Osteoblast (primary cell): ENCODE data around the gene LRCH3. TPM values are rescaled to one million over a fixed set of nuclear protein-coding genes. Genes with fewer than 3 reads are reported as not detected.

Source experiments
- DNase-seq: peaks from one replicate; pipeline ENCODE4 v3.0.0; 2011; ENCODE audit warnings: low spot score, mixed read lengths; ENCODE audit not compliant: insufficient read length; ENCODE audit errors: missing footprints
- H2AFZ ChIP-seq: 2 replicates; pipeline ENCODE4 v1.6.0; 2011; ENCODE audit warnings: mild to moderate bottlenecking, low read length
- H3K27ac ChIP-seq: 2 replicates; pipeline ENCODE4 v1.5.1; 2011; ENCODE audit warnings: mild to moderate bottlenecking, low read depth, low read length, moderate library complexity
- H3K27me3 ChIP-seq: 2 replicates; pipeline ENCODE4 v1.6.0; 2012; ENCODE audit warnings: mild to moderate bottlenecking, control low read depth, inconsistent platforms, low read length, moderate library complexity; ENCODE audit not compliant: insufficient read depth
- H3K36me3 ChIP-seq: 2 replicates; pipeline ENCODE4 v1.5.1; 2011; ENCODE audit warnings: mild to moderate bottlenecking, low read length, control low read depth, moderate library complexity; ENCODE audit not compliant: insufficient read depth
- H3K4me1 ChIP-seq: 2 replicates; pipeline ENCODE4 v1.5.1; 2011; ENCODE audit warnings: mild to moderate bottlenecking, low read length, control low read depth, moderate library complexity; ENCODE audit not compliant: insufficient read depth
- H3K4me2 ChIP-seq: 2 replicates; pipeline ENCODE4 v1.6.0; 2011; ENCODE audit warnings: mild to moderate bottlenecking, low read length; ENCODE audit not compliant: insufficient read depth
- H3K4me3 ChIP-seq: fragments of 200-600 bp; sonication (generic); 3 replicates; pipeline ENCODE4 v1.5.1; 2012; ENCODE audit warnings: mild to moderate bottlenecking, low read length, inconsistent platforms; ENCODE audit not compliant: insufficient read depth
- H3K79me2 ChIP-seq: 2 replicates; pipeline ENCODE4 v1.6.0; 2012; ENCODE audit warnings: mild to moderate bottlenecking, low read length, control low read depth, inconsistent platforms; ENCODE audit not compliant: insufficient read depth
- H3K9me3 ChIP-seq: 2 replicates; pipeline ENCODE4 v1.5.1; 2011; ENCODE audit warnings: low read depth, low read length, control low read depth
- H4K20me1 ChIP-seq: 2 replicates; pipeline ENCODE4 v1.6.0; 2012; ENCODE audit warnings: mild to moderate bottlenecking, low read length, control low read depth; ENCODE audit not compliant: insufficient read depth
- CTCF ChIP-seq: IDR thresholded peaks from 2 replicates; pipeline ENCODE4 v1.5.1; 2011; ENCODE audit warnings: mild to moderate bottlenecking, low read depth, low read length, moderate library complexity; ENCODE audit errors: extremely low read depth
- total RNA-seq: library from RNA; depleted of rRNA; stranded (reverse); fragments of >200 nt; gene quantifications from 2 replicates; pipeline ENCODE4 v1.2.3, GENCODE V29; 2012

LRCH3 gene
- total RNA-seq, 1 donor: 91.6 TPM

GRCh38 chr3:197750858-197751737 lies 40.0 kb upstream of the LRCH3 start:
- Histone ChIP-seq H3K27ac (peak overlapping the region; percentile 70), H2AFZ (peak overlapping the region; percentile 72), H4K20me1 (peaks cover 36% of the 10 kb centered on the region), H3K4me2 (peak overlapping the region; percentile 98), H3K4me3 (peak overlapping the region; percentile 87), H3K9me3 (no peaks in the 10 kb centered on the region), H3K36me3 (no peaks in the 10 kb centered on the region), H3K27me3 (no peaks in the 10 kb centered on the region), H3K4me1 (peaks cover 22% of the 10 kb centered on the region), H3K79me2 (peaks cover 53% of the 10 kb centered on the region)
- TF ChIP-seq CTCF: no peak
- DNase-seq: peak; percentile 88

- H2AFZ ChIP-seq: no peak overlapping the region
- no peak overlapping the region for H3K27ac ChIP-seq
- peaks cover 63% of the 10 kb centered on the region for H3K79me2 ChIP-seq
- no peaks in the 10 kb centered on the region for H3K9me3 ChIP-seq
- peaks cover 22% of the 10 kb centered on the region for H3K4me1 ChIP-seq
- peak; percentile 34 for DNase-seq
- H4K20me1 ChIP-seq: peaks cover 40% of the 10 kb centered on the region
- H3K4me2 ChIP-seq: peak overlapping the region; percentile 98
- no peak for TF ChIP-seq CTCF
- no peaks in the 10 kb centered on the region for H3K27me3 ChIP-seq
- H3K36me3 ChIP-seq: no peaks in the 10 kb centered on the region
- no peak overlapping the region for H3K4me3 ChIP-seq
Measured at GRCh38 chr3:197752107-197752506, 38.9 kb upstream of the LRCH3 start.

GRCh38 chr3:197753263-197753662 lies 37.8 kb upstream of the LRCH3 start:
- Histone ChIP-seq H3K4me2 (no peak overlapping the region), H3K27me3 (no peaks in the 10 kb centered on the region), H3K27ac (no peak overlapping the region), H3K9me3 (no peaks in the 10 kb centered on the region), H4K20me1 (peaks cover 40% of the 10 kb centered on the region), H2AFZ (no peak overlapping the region), H3K4me3 (no peak overlapping the region), H3K79me2 (peaks cover 71% of the 10 kb centered on the region), H3K36me3 (peaks cover 3% of the 10 kb centered on the region), H3K4me1 (peaks cover 22% of the 10 kb centered on the region)
- no peak for TF ChIP-seq CTCF
- peak; percentile 47 for DNase-seq

- Histone ChIP-seq H2AFZ (no peak overlapping the region), H3K27me3 (no peaks in the 10 kb centered on the region), H3K4me2 (no peak overlapping the region), H3K27ac (no peak overlapping the region), H3K79me2 (peaks cover 94% of the 10 kb centered on the region), H4K20me1 (peaks cover 39% of the 10 kb centered on the region), H3K36me3 (peaks cover 6% of the 10 kb centered on the region), H3K4me3 (no peak overlapping the region), H3K4me1 (peaks cover 9% of the 10 kb centered on the region), H3K9me3 (no peaks in the 10 kb centered on the region)
- DNase-seq: peak; percentile 13
- no peak for TF ChIP-seq CTCF
Measured at GRCh38 chr3:197756704-197757103, 34.4 kb upstream of the LRCH3 start.
